ENCODE data around the gene ZNF484.
"Not testable (repeated sequence)": the region's sequence is repeated elsewhere in the genome, so short reads cannot be mapped to it uniquely, and the experiment has no call there.

ZNF484 gene

GRCh38 chr9:92877531-92878430 lies at the start of gene ZNF484:
Gene ZNF484 (minus strand): TSS chr9:92878038. CDS start chr9:92875029, 3,009 bp downstream.
- DNase-seq (ENCODE audit: low read depth in 2 of 2) = peak; percentile 95 to 97

- DNase-seq (ENCODE audit: low read depth in 2 of 2) = no peak
These were observed 42.6 kb upstream of the ZNF484 start for GRCh38 chr9:92920437-92920836.

GRCh38 chr9:92917176-92917800 lies 39.5 kb upstream of the ZNF484 start:
- no peak for DNase-seq (ENCODE audit: low read depth in 2 of 2)

DNA sequence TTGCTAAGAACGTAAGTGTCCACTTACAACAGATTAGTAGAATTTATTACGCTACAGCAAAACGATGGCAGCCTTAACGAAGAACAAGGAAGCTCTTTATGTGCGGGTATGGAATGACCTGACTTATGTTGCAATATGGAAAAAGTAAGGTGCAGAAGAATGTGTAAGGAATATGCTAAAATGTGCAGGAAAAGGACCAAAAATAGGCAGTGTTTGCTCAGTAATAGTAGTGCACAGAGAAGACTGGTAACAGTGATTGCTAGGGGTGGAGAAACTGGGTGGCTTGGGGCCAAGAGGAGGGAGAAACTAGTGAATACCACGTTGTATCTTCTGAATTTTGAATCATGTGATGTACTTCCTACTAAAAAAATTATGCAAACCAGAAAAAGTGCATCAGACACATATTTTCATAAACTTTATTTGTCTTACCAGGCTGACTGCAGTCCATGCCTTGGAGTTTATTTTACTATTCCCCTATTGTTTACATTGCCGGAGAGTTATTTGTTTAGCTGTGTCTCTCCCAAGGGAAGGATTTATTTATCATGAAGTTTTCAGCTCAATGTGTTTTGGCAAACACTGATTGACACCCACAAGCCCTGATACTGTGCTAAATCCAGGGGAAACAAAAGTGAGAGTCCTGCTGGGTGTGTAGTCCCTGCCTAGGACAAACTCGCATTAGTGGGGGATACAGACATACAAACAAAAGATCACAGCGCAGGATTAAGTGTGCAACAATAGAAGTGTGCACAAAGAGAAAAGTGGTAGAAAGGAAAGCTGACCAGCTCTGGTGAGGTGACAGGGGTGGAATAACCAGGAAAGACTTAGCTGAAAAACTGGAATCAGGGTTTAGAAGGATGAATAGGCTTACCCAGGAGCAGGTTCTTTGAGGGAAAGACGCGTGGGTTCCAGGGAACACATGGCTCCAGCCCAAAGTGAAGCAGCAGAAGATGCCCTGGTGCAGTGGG lies 34.0 kb upstream of the ZNF484 start:
- no peak for DNase-seq (ENCODE audit: low read depth in 2 of 2)

GRCh38 chr9:92905137-92905536 lies 27.3 kb upstream of the ZNF484 start:
- DNase-seq (ENCODE audit: low read depth in 2 of 2) = not testable (repeated sequence)

- DNase-seq (ENCODE audit: low read depth in 2 of 2) = no peak
These were observed 19.5 kb upstream of the ZNF484 start for GRCh38 chr9:92897323-92897722.

- DNase-seq (ENCODE audit: low read depth in 2 of 2) = no peak
These were observed 18.1 kb upstream of the ZNF484 start for GRCh38 chr9:92895812-92896436.

DNA sequence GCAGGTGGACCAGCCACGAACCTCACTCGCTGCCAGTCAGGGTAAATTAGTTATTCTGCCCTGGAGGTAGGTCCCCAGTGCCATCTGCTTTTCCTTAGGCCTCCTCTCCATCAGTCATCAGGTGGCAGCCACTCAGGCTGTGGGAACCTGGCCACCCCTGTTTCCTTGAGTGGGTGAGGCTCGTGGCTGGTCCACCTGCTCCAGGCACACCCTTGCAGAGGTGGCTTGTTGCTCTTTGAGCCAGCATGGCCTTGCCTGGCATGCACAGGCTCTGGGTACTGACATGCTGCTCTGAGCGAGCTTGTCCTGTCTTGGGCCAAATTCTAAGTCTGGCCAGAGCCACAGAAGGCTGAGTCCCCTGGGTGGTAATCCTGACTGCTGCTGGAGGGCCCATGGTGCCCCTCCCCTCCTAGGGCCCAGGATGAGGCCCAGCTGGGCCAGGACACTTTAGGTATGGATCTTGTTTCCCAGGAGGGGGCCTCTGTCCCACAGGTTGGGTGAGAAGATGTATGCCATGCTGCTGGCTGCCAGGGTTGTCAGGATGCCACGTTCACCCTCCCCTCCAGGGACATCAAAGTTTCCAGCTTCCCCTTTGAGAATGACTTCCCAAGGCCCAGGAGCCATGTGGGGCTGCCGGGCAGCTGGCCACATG lies 17.0 kb upstream of the ZNF484 start:
- no peak for DNase-seq (ENCODE audit: low read depth in 2 of 2)

DNA sequence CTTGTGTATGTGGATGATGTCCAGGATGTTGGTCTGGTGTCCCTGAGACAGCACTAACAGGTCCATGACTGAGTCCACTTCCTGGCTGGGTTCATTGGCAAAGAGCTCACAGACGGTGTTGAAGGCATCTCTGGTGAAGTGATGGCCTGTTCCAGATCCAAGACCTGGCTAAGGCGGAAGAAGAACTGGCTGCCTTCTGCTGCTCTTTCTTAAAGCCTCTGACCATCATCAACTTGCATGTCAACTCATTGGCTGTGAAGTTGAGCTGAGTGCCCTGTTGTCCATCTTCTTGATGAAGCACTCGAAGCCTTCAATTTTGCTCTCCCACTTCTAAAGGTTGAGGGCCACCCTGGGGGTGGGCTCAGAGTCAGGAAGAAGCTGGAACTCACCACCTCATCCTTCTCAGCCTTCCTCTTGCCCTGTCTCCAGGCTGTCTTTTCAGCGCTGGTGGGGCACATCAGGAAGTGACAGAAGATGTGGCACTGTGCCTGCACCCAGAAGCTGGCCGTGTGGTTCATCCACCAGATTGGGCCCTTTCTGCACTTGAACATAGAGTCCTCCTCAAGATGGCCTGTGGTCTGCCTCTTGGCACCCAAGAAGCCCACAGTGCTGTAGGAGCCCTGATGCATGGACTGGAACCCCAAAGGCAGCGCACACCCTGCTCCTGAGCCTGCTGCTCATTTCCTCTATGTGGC lies 16.2 kb upstream of the ZNF484 start:
- not testable (repeated sequence) for DNase-seq (ENCODE audit: low read depth in 2 of 2)

DNA sequence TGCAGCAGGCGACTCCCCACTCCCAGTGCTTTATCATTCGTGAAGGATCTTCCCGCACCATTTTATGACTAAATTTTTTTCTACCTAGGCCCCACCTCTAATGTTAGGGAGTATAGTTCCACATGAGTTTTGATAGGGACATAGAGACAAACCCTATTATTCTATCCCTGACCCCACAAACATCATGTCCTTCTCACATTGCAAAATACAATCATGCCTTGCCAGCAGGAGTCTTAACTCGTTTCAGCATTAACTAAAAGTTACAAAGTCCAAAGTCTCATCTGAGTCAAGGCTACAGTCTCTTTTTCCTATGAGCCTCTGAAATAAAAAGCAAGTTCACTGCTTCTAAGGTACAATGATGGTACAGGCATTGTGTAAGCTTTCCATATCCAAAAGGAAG lies 14.4 kb upstream of the ZNF484 start:
- not testable (repeated sequence) for DNase-seq (ENCODE audit: low read depth in 2 of 2)

DNA sequence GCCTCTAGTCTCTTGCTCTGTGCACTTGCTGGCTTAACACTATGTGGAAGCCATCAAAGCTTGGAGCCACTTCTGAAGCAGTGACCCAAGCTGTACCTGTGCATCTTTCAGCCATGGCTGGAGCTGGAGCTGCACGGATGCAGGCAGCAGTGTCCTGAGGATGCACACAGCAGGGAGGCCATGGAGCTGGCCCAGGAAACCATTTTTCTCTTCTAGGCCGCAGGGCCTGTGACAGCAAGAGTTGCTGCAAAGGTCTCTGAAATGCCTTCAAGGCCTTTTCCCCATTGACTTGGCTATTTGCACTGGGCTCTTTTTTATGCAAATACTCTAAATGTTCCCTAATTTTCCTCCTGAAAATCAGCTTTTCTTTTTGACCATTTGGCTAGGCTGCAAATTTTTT lies 12.9 kb upstream of the ZNF484 start:
- DNase-seq (ENCODE audit: low read depth in 2 of 2) = no peak

DNA sequence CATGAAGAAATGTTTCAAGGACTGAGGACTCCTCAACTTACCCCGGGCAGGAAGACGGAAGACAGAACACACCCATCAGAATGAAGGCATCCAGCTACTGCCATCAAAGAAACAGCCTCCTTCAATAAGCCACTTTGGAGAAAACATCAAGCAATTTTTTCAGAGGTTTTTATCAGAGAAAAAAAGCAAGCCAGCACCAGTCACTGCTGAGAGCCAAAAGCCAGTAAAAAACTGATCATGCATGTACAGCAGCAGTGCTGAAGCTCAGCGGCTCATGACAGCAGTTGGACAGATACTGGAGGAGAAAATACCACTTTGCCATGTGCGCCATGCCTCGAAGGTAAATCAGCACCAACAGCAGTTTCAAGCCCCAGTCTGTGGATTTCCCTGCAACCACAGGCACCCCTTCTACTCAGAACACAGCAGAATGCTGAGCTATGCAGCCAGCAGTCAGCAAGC lies 10.1 kb upstream of the ZNF484 start:
- DNase-seq (ENCODE audit: low read depth in 2 of 2) = no peak

- not testable (repeated sequence) for DNase-seq (ENCODE audit: low read depth in 2 of 2)
These were observed 9.2 kb upstream of the ZNF484 start for GRCh38 chr9:92886846-92887610.

DNA sequence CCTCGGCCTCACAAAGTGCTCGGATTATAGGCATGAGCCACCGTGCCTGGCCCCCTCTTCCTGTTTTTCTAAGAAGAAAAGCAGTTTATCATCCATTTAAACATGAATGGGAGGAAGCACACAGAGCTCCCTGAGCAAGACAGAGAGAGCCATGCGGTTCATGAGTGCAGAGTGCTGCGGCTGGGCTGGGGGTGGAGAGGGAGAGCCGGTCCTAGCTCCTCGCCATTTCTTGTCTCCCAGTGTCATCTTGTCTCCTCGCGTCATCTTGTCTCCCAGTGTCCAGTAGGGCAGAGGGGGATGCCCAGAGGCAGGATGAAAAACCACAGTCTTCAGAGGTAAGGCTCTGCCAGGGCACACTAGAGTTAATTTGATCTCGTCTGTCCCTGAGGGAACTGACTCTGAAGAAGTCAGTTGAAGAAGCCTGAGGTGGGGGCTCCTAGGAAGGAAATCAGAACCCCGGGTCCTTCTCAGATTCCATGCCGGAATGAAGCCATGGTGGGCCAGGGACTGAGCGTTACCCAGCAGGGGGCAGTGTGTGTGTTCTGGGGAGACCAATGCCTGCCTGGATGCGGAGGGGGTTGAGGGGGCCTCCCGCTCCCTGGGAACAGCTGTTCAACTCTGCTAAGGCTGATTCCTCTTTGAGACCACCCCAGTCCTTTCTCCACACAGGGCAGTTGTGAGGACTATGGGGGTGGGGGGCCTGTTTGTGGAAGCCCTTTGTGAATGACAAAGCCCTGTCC lies 6.0 kb upstream of the ZNF484 start:
- not testable (repeated sequence) for DNase-seq (ENCODE audit: low read depth in 2 of 2)

GRCh38 chr9:92882276-92882675 lies 4.4 kb upstream of the ZNF484 start:
- no peak for DNase-seq (ENCODE audit: low read depth in 2 of 2)

DNA sequence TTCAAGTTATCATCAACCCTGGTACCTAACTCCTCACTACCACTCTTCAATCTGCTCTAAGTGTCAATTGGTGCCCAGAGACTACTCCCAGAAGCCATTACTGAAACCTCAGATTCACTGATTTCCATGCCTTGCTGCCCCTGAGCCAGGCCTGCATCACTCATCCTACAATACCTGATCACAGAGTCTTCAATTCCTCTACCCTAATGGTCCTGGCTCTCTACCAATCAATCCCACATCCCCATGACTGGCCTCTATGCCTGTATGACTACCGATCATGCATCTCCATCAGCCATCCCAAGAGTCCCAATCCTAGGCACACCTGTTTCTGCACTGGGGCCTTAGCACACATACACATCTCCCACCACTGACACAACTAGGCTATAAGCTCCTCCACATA lies 2.5 kb downstream of the ZNF484 start:
- no peak for DNase-seq (ENCODE audit: low read depth in 2 of 2)

- DNase-seq (ENCODE audit: low read depth in 2 of 2) = no peak
These were observed 7.5 kb downstream of the ZNF484 start for GRCh38 chr9:92870289-92870688.

- DNase-seq (ENCODE audit: low read depth in 2 of 2) = not testable (repeated sequence)
These were observed 11.2 kb downstream of the ZNF484 start for GRCh38 chr9:92866600-92866999.

GRCh38 chr9:92864152-92864551 lies 13.7 kb downstream of the ZNF484 start:
- no peak for DNase-seq (ENCODE audit: low read depth in 2 of 2)

Data from stimulated activated CD4-positive, alpha-beta T cell treated with anti-CD3 and anti-CD28 coated beads, Interleukin-15, amount 100 ng/mL, for 48 hours (primary cell).